GM12875 (cell line): Measurements from ENCODE around the gene ERO1A.

Experiments used
- H3K4me3 ChIP-seq: one replicate; pipeline ENCODE4 v1.5.1; 2011; ENCODE audit warnings: low read depth, low read length, control low read depth
- TF ChIP-seq, protein P1 (sequence below): IDR thresholded peaks from 2 replicates; pipeline ENCODE4 v1.5.1; 2011; ENCODE audit warnings: low read depth, mild to moderate bottlenecking, control low read depth, inconsistent platforms, low read length, moderate library complexity, borderline replicate concordance; ENCODE audit not compliant: insufficient read depth

The ERO1A gene

DNA sequence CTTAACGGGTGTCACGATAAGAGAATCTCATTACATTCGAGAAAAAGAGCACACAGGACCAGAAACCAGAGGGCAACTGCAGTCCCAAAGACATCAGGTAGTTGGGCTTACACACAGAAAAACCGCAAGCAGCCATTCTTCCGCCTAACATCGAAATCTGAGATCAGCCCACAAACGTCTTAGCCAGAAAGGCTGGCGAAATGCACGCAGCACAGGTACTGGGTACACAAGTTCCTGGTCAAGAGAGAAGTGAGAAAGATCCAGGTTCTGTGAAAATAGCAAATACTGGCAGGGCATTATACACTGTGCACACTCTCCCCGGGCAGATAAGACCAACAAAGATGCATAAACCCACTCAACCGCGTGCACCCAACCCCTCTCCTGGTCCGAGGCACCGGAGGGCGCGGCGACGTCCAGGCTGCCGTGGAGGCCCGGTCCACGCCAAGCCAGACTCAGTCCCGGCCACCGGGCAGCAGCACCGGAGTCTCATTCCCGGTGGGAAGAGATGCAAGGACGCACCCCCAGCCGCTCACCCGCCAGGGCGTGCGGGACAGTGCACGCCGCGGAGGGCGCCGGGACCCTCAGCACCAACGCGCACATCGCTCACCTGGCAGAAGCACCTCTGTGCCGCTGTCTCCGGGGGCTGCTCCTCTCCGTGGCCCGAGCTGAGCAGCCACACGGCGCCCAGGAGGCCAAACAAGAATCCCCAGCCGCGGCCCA, 437 bp downstream of the ERO1A start:
- TF ChIP-seq, protein P1, sequence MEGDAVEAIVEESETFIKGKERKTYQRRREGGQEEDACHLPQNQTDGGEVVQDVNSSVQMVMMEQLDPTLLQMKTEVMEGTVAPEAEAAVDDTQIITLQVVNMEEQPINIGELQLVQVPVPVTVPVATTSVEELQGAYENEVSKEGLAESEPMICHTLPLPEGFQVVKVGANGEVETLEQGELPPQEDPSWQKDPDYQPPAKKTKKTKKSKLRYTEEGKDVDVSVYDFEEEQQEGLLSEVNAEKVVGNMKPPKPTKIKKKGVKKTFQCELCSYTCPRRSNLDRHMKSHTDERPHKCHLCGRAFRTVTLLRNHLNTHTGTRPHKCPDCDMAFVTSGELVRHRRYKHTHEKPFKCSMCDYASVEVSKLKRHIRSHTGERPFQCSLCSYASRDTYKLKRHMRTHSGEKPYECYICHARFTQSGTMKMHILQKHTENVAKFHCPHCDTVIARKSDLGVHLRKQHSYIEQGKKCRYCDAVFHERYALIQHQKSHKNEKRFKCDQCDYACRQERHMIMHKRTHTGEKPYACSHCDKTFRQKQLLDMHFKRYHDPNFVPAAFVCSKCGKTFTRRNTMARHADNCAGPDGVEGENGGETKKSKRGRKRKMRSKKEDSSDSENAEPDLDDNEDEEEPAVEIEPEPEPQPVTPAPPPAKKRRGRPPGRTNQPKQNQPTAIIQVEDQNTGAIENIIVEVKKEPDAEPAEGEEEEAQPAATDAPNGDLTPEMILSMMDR: no peak
- peak overlapping the region; percentile 84 for H3K4me3 ChIP-seq

DNA sequence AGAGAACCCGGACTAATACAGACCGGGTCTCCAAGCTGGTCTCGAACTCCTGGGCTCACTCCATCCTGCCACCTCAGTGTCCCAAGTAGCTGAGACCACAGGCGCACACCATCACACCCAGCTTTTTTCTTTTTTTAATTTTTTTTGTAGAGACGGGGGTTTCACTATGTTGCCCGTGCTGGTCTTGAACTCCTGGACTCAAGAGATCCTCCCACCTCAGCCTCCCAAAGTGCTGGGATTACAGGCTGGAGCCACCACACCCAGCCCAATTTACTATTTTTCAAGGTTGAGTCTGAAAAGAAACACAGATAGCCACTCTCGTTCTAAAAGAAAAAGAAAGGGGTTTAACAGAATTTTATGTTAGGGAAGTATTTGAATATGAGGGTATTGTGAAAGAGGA, 1.8 kb downstream of the ERO1A start:
- H3K4me3 ChIP-seq: no peak overlapping the region

DNA sequence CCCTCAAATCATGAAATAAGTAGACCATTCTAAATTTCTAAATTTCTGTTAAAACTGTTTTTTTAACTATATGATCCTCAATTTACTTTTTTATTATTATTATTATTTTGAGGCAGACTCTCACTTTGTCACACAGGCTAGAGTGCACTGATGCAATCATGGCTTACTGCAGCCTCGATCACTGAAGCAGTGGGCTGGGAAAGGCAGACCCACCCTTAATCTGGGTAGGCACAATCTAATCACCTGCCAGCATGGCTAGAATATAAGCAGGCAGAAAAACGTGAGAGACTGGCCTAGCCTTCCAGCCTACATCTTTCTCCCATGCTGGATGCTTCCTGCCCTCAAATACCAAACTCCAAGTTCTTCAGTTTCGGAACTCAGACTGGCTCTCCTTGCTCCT, 2.3 kb downstream of the ERO1A start:
- no peak overlapping the region for H3K4me3 ChIP-seq
- TF ChIP-seq, protein P1: no peak

More for the DNA sequence above, 1.8 kb downstream of the ERO1A start:
- TF ChIP-seq, protein P1: no peak

DNA sequence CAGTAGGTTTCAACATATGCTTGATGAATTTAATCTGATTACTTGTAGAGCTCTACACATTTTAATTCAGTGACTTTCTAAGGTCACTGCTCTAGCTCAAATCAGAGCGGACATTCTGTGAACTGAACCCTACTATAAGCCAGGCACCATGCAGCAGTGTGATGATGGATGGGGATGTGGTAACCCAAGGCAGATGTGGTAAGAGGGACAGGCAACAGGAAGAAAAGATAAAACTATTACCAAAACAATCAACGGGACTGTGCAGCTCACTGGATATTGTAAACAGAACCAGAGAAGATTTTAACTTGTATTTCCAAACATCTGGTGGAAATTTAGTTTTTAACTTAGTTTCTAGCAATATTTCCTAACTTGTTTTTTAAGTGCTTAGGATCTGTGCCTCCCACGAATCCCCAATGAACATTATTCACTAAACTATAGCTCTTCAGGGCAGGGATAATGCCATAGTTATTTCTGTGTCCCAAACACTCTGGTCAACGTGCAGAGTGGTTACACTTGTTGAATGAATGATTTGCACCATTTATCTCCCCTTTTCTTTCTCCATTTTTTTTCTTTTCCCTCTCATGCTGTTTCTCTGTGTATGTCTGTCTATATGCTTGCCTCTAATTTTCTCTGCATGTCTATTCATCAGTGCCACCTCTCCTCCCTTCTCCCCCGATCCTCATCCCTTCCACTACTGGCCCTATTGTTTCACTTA, 3.0 kb downstream of the ERO1A start:
- H3K4me3 ChIP-seq: no peak overlapping the region
- TF ChIP-seq, protein P1: no peak

DNA sequence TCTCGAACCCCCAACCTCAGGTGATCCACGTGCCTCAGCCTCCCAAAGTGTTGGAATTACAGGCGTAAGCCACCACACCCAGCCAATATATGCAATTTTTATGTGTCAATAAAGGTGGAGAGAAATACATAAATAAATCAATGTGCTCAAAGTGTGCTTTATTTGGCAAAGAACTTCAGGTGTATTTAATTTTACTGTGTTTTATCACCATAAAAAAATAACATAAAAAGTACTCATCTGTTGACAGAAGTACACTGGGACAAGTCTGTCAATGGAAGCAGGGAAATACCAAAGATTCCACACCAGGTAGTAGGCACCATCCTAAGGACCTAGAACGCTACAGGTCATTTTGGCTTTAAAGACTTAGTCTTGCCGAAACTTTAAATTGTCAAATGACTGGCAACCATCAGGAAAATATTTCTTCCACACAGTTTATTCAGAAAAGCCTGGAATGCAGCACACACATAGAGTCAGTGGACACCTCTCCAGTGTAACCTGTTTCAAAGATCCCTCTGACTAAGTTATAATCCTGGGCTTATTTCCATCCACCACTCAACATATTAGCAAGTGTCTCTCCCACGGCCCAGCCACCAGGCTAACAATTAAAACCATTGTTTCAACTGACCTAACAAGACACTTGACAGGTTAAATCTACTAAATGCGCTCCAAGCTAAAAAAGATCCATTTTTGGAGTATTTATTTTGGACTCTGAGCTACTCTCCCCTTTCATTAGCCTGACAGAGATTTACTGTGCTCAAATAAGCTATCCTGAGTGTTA, 4.2 kb downstream of the ERO1A start:
- no peak overlapping the region for H3K4me3 ChIP-seq
- TF ChIP-seq, protein P1: no peak

DNA sequence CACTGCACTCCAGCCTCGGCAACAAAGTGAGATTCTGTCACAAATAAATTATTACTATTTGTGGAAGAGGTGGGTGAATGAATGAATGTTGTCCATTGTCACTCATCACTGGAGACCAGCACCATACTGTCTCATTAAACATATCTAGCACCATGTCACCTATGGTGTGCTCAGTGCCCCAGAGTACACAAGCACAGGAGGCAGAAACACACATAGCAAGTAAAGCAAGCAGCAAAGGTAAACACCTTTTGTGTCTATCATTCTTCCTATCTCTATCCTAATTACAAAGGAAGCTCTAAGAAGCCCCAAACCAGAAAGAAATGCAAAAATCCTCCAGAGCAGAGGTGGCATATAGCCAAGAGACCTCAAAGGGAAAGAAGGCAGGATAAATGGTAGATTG, 9.2 kb downstream of the ERO1A start:
- H3K4me3 ChIP-seq: no peak overlapping the region
- TF ChIP-seq, protein P1: no peak
